GM12878 (cell line): ENCODE results near the gene PDSS1. TPM values are rescaled to one million over a fixed set of nuclear protein-coding genes. Genes with fewer than 3 reads are reported as not detected.

Experiments
- ATAC-seq: fragments of 200-7000 bp; cut with Tn5 transposase; 3 replicates; pipeline ENCODE4 v1.9.1; 2020; ENCODE audit warnings: mild to moderate bottlenecking, moderate library complexity
- BruUV-seq: library from RNA; stranded (reverse); fragments of 400-500 nt; replicated peaks from 2 replicates; lab custom pipeline; 2021; lab: Mats Ljungman, UMichigan
- CTCF ChIA-PET: fragments of 300-600 bp; sonication (Branson Sonifier 250); formaldehyde crosslinking; extraction: SDS; loops from one replicate; lab custom pipeline; 2021; ENCODE audit warnings: inconsistent platforms; lab: Yijun Ruan, JAX
- POLR2A ChIA-PET: fragments of 350-600 bp; formaldehyde crosslinking; extraction: SDS; loops from one replicate; lab custom pipeline; 2021; ENCODE audit warnings: inconsistent platforms; lab: Charles Lee
- RAD21 ChIA-PET: fragments of 300-600 bp; sonication (Branson Sonifier 250); formaldehyde crosslinking; loops from one replicate; lab custom pipeline; 2023; ENCODE audit warnings: antibody characterized with exemption; ENCODE audit not compliant: unreplicated experiment; lab: Charles Lee
- SMC1A ChIA-PET: fragments of 300-600 bp; sonication (Branson Sonifier 250); formaldehyde crosslinking; loops from one replicate; lab custom pipeline; 2023; ENCODE audit not compliant: unreplicated experiment, uncharacterized antibody; lab: Charles Lee
- DNase-seq: peaks from one replicate; pipeline ENCODE4 v3.0.0-alpha.2; 2011; ENCODE audit warnings: low read depth, low spot score
- FAIRE-seq: peaks from 3 replicates; lab custom pipeline; 2011; peaks lifted over from hg19 to GRCh38; lab: Jason Lieb, UNC
- H2AFZ ChIP-seq: 2 replicates; pipeline ENCODE4 v1.6.0; 2011; ENCODE audit warnings: low read depth, low read length, control low read depth; ENCODE audit not compliant: control insufficient read depth
- H3K27ac ChIP-seq: 2 replicates; pipeline ENCODE4 v1.5.1; 2011; ENCODE audit warnings: control low read depth; ENCODE audit not compliant: control insufficient read depth, insufficient read depth
- H3K27me3 ChIP-seq, 2 experiments: replicated peaks in 1 of 2; 2 replicates each; pipeline versions ENCODE4 v1.6.0 to v1.6.1; 2011; ENCODE audit warnings: low read length in 1 of 2; ENCODE audit not compliant: control insufficient read depth in 2 of 2, insufficient read depth in 2 of 2
- H3K36me3 ChIP-seq, 2 experiments: 2 replicates each; pipeline ENCODE4 v1.5.1; 2011; ENCODE audit warnings: low read length in 1 of 2; ENCODE audit not compliant: control insufficient read depth in 2 of 2, insufficient read depth in 2 of 2
- H3K4me1 ChIP-seq: 2 replicates; pipeline ENCODE4 v1.6.1; 2011; ENCODE audit warnings: mild to moderate bottlenecking, low read length, moderate library complexity, mixed read lengths; ENCODE audit not compliant: control insufficient read depth, insufficient read depth
- H3K4me2 ChIP-seq: 2 replicates; pipeline ENCODE4 v1.6.0; 2011; ENCODE audit warnings: control low read depth; ENCODE audit not compliant: control insufficient read depth, insufficient read depth
- H3K4me3 ChIP-seq: fragments of 200-600 bp; sonication (generic); 2 replicates; pipeline ENCODE4 v1.5.1; 2016
- H3K79me2 ChIP-seq: 2 replicates; pipeline ENCODE4 v1.6.0; 2011; ENCODE audit warnings: low read length; ENCODE audit not compliant: control insufficient read depth, insufficient read depth
- H3K9ac ChIP-seq: 2 replicates; pipeline ENCODE4 v1.8.0; 2011; ENCODE audit warnings: low read length, control low read depth, mixed read lengths; ENCODE audit not compliant: control insufficient read depth, insufficient read depth
- H3K9me3 ChIP-seq: replicated peaks from 3 replicates; pipeline ENCODE4 v1.5.1; 2011; ENCODE audit warnings: mild to moderate bottlenecking, low read length; ENCODE audit not compliant: control insufficient read depth, insufficient read depth
- H4K20me1 ChIP-seq: 2 replicates; pipeline ENCODE4 v1.6.0; 2011; ENCODE audit not compliant: control insufficient read depth, insufficient read depth
- DPF2 ChIP-seq: fragments of 450-650 bp; IDR thresholded peaks from 2 replicates; pipeline ENCODE4 v1.6.1; 2017; ENCODE audit warnings: mild to moderate bottlenecking
- ESRRA ChIP-seq: IDR thresholded peaks from 2 replicates; pipeline ENCODE4 v1.6.1; 2012; ENCODE audit warnings: mild to moderate bottlenecking, low read length, improper control_type of control experiment
- GATAD2B ChIP-seq: fragments of 450-650 bp; conservative IDR thresholded peaks from 2 replicates; pipeline ENCODE4 v1.6.1; 2017; ENCODE audit warnings: low read depth, mild to moderate bottlenecking, moderate library complexity
- IKZF2 ChIP-seq, 2 experiments: fragments of 450-650 bp; IDR thresholded peaks; 2 replicates each; pipeline ENCODE4 v1.6.1; 2017; ENCODE audit warnings: mild to moderate bottlenecking in 2 of 2, moderate library complexity in 2 of 2
- MTA3 ChIP-seq: IDR thresholded peaks from 2 replicates; pipeline ENCODE4 v1.6.1; 2012; ENCODE audit warnings: low read length, inconsistent platforms, borderline replicate concordance
- NFXL1 ChIP-seq: fragments of 450-650 bp; IDR thresholded peaks from 2 replicates; pipeline ENCODE4 v1.6.1; 2017; ENCODE audit warnings: antibody characterized with exemption, mild to moderate bottlenecking, borderline replicate concordance
- POLR2AphosphoS2 ChIP-seq: IDR thresholded peaks from 2 replicates; pipeline ENCODE4 v1.6.1; 2011; ENCODE audit warnings: low read depth, mild to moderate bottlenecking, low read length, improper control_type of control experiment, moderate library complexity
- RB1 ChIP-seq: fragments of 450-650 bp; formaldehyde crosslinking; IDR thresholded peaks from 2 replicates; pipeline ENCODE4 v1.6.1; 2017; ENCODE audit warnings: mild to moderate bottlenecking, borderline replicate concordance
- TAF1 ChIP-seq: IDR thresholded peaks from 2 replicates; pipeline ENCODE4 v1.6.1; 2011; ENCODE audit warnings: mild to moderate bottlenecking, low read depth, low read length, borderline replicate concordance
- WGBS: methylation state at CpG from one replicate; pipeline ENCODE4 v1.1.6; 2016; ENCODE audit warnings: low lambda C conversion rate; ENCODE audit not compliant: insufficient replicate concordance, insufficient coverage; ENCODE audit errors: missing lambda C conversion rate; 5-methylcytosine and 5-hydroxymethylcytosine counted together
- in situ Hi-C: fragments of 300-500 bp; cut with MboI; formaldehyde crosslinking; loops from 9 replicates; pipeline ENCODE4 v1.14.3; 2018; ENCODE audit warnings: mixed read lengths
- intact Hi-C: fragments of 100-400 bp; cut with micrococcal nuclease; formaldehyde crosslinking; loops from one replicate; pipeline ENCODE4 v1.14.2; 2022; ENCODE audit not compliant: unreplicated experiment
- polyA plus RNA-seq, 11 experiments: library from polyadenylated mRNA; depleted of rRNA in 4 of 11; unstranded in 6 of 11; stranded (reverse) in 5 of 11; fragments of >200 nt; fragmentation: Nextera tagmentation in 4 of 11; fragmentation: Illumina TruSeq in 1 of 11; extraction: Ambion mirVana in 4 of 11; extraction: Trizol in 1 of 11; gene quantifications; 1 replicate in 1 of 11; 2 replicates in 10 of 11; pipeline versions ENCODE4 v1.2.1 to v1.2.3, GENCODE V29; 2011 to 2016; ENCODE audit warnings: inconsistent platforms in 2 of 11, missing spikeins in 2 of 11, low read depth in 1 of 11
- total RNA-seq, 4 experiments: library from RNA; depleted of rRNA in 3 of 4; stranded (reverse); fragments of >200 nt in 3 of 4; fragmentation: Illumina TruSeq in 1 of 4; extraction: Trizol in 1 of 4; gene quantifications; 2 replicates each; pipeline versions ENCODE4 v1.2.1 to v1.2.3, GENCODE V29; 2013 to 2021
- TF ChIP-seq, protein P1 (sequence below): fragments of 450-650 bp; IDR thresholded peaks from 2 replicates; pipeline ENCODE4 v1.6.1; 2017; ENCODE audit warnings: mild to moderate bottlenecking, low read depth, inconsistent platforms; ENCODE audit not compliant: poor library complexity, severe bottlenecking
- TF ChIP-seq, protein P2 (sequence below): IDR thresholded peaks from 2 replicates; pipeline ENCODE4 v1.6.1; 2012; ENCODE audit warnings: low read depth, low read length, improper control_type of control experiment
- TF ChIP-seq, protein P3 (sequence below): fragments of 450-650 bp; IDR thresholded peaks from 2 replicates; pipeline ENCODE4 v1.6.1; 2017; ENCODE audit warnings: mild to moderate bottlenecking
- TF ChIP-seq, protein P4 (sequence below): fragments of 450-650 bp; IDR thresholded peaks from 2 replicates; pipeline ENCODE4 v1.6.1; 2017; ENCODE audit warnings: mild to moderate bottlenecking, moderate library complexity

The PDSS1 gene
- total and polyA plus RNA-seq, 10 of the 15 experiments (the other 5 are each of a cell fraction or from before 2014, with no cell fraction given) = 12.2 to 48.2 (median 35.9) TPM

DNA sequence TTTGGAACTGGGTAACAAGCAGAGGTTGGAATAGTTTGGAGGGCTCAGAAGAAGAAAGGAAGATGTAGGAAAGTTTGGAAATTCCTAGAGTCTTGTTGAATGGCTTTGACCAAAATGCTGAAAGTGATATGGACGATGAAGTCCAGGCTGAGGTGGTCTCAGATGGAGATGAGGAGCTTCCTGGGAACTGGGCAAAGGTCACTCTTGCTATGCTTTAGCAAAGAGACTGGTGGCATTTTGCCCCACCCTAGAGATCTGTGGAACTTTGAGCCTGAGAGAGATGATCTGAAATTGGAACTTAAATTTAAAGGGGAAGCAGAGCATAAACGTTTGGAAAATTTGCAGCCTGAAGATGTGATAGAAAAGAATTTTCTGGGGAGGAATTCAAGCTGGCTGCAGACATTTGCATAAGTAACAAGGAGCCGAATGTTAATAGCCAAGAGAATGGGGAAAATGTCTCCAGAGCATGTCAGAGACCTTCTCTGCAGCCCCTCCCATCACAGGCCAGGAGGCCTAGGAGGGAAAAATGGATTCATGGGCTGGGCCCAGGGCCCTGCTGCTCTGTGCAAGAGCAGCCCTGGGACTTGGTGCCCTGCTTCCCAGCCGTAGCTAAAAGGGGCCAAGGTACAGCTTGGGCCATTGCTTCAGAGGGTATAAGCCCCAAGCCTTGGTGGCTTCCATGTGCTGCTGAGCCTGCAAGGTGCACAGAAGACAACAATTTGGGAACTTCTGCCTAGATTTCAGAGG is 3.6 kb downstream of the PDSS1 start (continued):
- TF ChIP-seq, protein P1, sequence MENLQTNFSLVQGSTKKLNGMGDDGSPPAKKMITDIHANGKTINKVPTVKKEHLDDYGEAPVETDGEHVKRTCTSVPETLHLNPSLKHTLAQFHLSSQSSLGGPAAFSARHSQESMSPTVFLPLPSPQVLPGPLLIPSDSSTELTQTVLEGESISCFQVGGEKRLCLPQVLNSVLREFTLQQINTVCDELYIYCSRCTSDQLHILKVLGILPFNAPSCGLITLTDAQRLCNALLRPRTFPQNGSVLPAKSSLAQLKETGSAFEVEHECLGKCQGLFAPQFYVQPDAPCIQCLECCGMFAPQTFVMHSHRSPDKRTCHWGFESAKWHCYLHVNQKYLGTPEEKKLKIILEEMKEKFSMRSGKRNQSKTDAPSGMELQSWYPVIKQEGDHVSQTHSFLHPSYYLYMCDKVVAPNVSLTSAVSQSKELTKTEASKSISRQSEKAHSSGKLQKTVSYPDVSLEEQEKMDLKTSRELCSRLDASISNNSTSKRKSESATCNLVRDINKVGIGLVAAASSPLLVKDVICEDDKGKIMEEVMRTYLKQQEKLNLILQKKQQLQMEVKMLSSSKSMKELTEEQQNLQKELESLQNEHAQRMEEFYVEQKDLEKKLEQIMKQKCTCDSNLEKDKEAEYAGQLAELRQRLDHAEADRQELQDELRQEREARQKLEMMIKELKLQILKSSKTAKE = no peak
- TF ChIP-seq MTA3 = no peak
- TF ChIP-seq RB1 = no peak

DNA sequence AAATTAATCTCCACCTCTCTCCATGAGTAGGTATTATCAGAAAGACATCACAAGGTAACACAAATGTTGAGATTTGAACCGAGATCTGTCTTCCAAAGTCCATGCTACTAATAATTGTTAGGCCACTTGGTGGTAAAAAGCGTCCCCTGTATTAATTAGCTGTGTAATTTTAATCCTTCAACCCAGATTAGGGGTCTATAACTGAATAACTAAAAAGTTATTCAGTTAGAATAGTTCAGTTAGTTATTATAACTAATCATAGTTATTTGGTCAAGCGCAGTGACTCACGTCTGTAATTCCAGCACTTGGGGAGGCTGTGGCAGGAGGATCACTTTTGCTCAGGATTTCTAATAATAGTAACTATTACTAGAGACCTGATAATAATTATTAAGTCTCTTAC is 5.6 kb downstream of the PDSS1 start:
- intact Hi-C loops = no loop called here
- 85% methylated on average over 4 of the region's 4 CpGs for WGBS
- in situ Hi-C loops = no loop called here
- DNase-seq (no peak), ATAC-seq (no peak), FAIRE-seq (no peak)
- RAD21 ChIA-PET = interaction anchor here (0.8 to 1.6 kb wide), 2 partner anchors 178 to 368 kb away, joined by 3 to 4 read pairs; no protein-coding TSS in a partner anchor
- no peak overlapping the region for H3K4me2 ChIP-seq
- POLR2A ChIA-PET = no interaction called here
- no peaks in the 10 kb centered on the region for H3K4me1 ChIP-seq
- peaks cover 13 to 25% of the 10 kb centered on the region in 2 experiments for H3K36me3 ChIP-seq
- CTCF ChIA-PET = interaction anchor here (0.8 kb wide), 1 partner anchor 158 kb away, joined by 3 read pairs; no protein-coding TSS in a partner anchor
- no peaks in the 10 kb centered on the region for H4K20me1 ChIP-seq
- BruUV-seq = no TSS peak
- H3K27ac ChIP-seq = no peak overlapping the region
- no peaks in the 10 kb centered on the region for H3K27me3 ChIP-seq
- no peak overlapping the region for H3K9ac ChIP-seq
- SMC1A ChIA-PET = interaction anchor here (0.7 kb wide), 1 partner anchor 15 kb away, joined by 3 read pairs; no protein-coding TSS in a partner anchor
- H3K79me2 ChIP-seq = peaks cover 46% of the 10 kb centered on the region
- no peaks in the 10 kb centered on the region; the same call in 1 of the 3 replicates for H3K9me3 ChIP-seq
- H2AFZ ChIP-seq = no peak overlapping the region
- no peak overlapping the region for H3K4me3 ChIP-seq
- TF ChIP-seq IKZF2 (IDR thresholded peaks at IDR 0.05) (no peak), POLR2AphosphoS2 (no peak), TAF1 (no peak), ESRRA (no peak), NFXL1 (no peak), GATAD2B (no peak), DPF2 (no peak)
- TF ChIP-seq, protein P2, sequence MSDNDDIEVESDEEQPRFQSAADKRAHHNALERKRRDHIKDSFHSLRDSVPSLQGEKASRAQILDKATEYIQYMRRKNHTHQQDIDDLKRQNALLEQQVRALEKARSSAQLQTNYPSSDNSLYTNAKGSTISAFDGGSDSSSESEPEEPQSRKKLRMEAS = no peak
- TF ChIP-seq, protein P3, sequence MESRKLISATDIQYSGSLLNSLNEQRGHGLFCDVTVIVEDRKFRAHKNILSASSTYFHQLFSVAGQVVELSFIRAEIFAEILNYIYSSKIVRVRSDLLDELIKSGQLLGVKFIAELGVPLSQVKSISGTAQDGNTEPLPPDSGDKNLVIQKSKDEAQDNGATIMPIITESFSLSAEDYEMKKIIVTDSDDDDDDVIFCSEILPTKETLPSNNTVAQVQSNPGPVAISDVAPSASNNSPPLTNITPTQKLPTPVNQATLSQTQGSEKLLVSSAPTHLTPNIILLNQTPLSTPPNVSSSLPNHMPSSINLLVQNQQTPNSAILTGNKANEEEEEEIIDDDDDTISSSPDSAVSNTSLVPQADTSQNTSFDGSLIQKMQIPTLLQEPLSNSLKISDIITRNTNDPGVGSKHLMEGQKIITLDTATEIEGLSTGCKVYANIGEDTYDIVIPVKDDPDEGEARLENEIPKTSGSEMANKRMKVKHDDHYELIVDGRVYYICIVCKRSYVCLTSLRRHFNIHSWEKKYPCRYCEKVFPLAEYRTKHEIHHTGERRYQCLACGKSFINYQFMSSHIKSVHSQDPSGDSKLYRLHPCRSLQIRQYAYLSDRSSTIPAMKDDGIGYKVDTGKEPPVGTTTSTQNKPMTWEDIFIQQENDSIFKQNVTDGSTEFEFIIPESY = no peak
- TF ChIP-seq, protein P4, sequence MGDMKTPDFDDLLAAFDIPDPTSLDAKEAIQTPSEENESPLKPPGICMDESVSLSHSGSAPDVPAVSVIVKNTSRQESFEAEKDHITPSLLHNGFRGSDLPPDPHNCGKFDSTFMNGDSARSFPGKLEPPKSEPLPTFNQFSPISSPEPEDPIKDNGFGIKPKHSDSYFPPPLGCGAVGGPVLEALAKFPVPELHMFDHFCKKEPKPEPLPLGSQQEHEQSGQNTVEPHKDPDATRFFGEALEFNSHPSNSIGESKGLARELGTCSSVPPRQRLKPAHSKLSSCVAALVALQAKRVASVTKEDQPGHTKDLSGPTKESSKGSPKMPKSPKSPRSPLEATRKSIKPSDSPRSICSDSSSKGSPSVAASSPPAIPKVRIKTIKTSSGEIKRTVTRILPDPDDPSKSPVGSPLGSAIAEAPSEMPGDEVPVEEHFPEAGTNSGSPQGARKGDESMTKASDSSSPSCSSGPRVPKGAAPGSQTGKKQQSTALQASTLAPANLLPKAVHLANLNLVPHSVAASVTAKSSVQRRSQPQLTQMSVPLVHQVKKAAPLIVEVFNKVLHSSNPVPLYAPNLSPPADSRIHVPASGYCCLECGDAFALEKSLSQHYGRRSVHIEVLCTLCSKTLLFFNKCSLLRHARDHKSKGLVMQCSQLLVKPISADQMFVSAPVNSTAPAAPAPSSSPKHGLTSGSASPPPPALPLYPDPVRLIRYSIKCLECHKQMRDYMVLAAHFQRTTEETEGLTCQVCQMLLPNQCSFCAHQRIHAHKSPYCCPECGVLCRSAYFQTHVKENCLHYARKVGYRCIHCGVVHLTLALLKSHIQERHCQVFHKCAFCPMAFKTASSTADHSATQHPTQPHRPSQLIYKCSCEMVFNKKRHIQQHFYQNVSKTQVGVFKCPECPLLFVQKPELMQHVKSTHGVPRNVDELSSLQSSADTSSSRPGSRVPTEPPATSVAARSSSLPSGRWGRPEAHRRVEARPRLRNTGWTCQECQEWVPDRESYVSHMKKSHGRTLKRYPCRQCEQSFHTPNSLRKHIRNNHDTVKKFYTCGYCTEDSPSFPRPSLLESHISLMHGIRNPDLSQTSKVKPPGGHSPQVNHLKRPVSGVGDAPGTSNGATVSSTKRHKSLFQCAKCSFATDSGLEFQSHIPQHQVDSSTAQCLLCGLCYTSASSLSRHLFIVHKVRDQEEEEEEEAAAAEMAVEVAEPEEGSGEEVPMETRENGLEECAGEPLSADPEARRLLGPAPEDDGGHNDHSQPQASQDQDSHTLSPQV = no peak
